CD4-positive, alpha-beta T cell treated with Interleukin-2 at 100 ng/mL for 4 hours (primary cell): Measurements from ENCODE around the gene HHATL.

ENCODE experiments used
- DNase-seq: peaks from one replicate; pipeline ENCODE4 v3.0.0-alpha.2; 2020; ENCODE audit warnings: low spot score

Gene HHATL

GRCh38 chr3:42683875-42684598, 18.6 kb downstream of the HHATL start:
- no peak for DNase-seq

- no peak for DNase-seq
Measured at GRCh38 chr3:42682301-42683070, 20.1 kb downstream of the HHATL start.

GRCh38 chr3:42681361-42682038, 21.1 kb downstream of the HHATL start:
- DNase-seq: no peak

GRCh38 chr3:42680806-42681205, 21.8 kb downstream of the HHATL start:
- DNase-seq: no peak

- no peak for DNase-seq
Measured at GRCh38 chr3:42680271-42680670, 22.3 kb downstream of the HHATL start.

- no peak for DNase-seq
Measured at GRCh38 chr3:42678447-42678846, 24.2 kb downstream of the HHATL start.

- DNase-seq: no peak
Measured at GRCh38 chr3:42675909-42676308, 26.7 kb downstream of the HHATL start.

- DNase-seq: no peak
Measured at GRCh38 chr3:42674146-42674545, 28.5 kb downstream of the HHATL start.

- DNase-seq: no peak
Measured at GRCh38 chr3:42673082-42673481, 29.5 kb downstream of the HHATL start.

- DNase-seq: no peak
Measured at GRCh38 chr3:42672515-42672914, 30.1 kb downstream of the HHATL start.

GRCh38 chr3:42670670-42671069, 31.9 kb downstream of the HHATL start:
- no peak for DNase-seq

- no peak for DNase-seq
Measured at GRCh38 chr3:42670051-42670576, 32.5 kb downstream of the HHATL start.

GRCh38 chr3:42668793-42669217, 33.8 kb downstream of the HHATL start:
- no peak for DNase-seq

GRCh38 chr3:42668413-42668760, 34.2 kb downstream of the HHATL start:
- no peak for DNase-seq

- no peak for DNase-seq
Measured at GRCh38 chr3:42667523-42668412, 34.8 kb downstream of the HHATL start.

- no peak for DNase-seq
Measured at GRCh38 chr3:42667096-42667522, 35.5 kb downstream of the HHATL start.

GRCh38 chr3:42666577-42666998, 36.0 kb downstream of the HHATL start:
- no peak for DNase-seq

- DNase-seq: no peak
Measured at GRCh38 chr3:42666022-42666421, 36.6 kb downstream of the HHATL start.

- DNase-seq: no peak
Measured at GRCh38 chr3:42665050-42665878, 37.3 kb downstream of the HHATL start.

GRCh38 chr3:42664438-42664803, 38.2 kb downstream of the HHATL start:
- DNase-seq: no peak
